ENCODE measurements around the gene TRPM6. TPM values are rescaled to one million over a fixed set of nuclear protein-coding genes. Genes with fewer than 3 reads are reported as not detected.
A peak's percentile ranks its signal among the peaks of the same experiment; 100 is the strongest.

The TRPM6 gene
- 0.47 and 0.87 TPM in 2 replicates for total RNA-seq (2014; rRNA removed; shearing (Covaris generic))
- 0.23 and 0.40 TPM in 2 replicates for polyA plus RNA-seq (2016; fragmentation: Nextera tagmentation; extraction: Ambion mirVana)
- long read RNA-seq, partial matches to known transcripts = 0 of 1 reads
- long read RNA-seq, other reads (novel, unspliced or antisense) = 1 of 1 reads

GRCh38 chr9:74887041-74887980 is at the start of gene TRPM6:
Gene TRPM6, minus strand, starts transcription at chr9:74887921. Its CDS starts 65 bp downstream, at chr9:74887856.
- Histone ChIP-seq H4K20me1 (replicated peaks; ENCODE audit: insufficient read depth) (no peaks in the 10 kb centered on the region), H3F3A (replicated peaks; ENCODE audit: low read depth) (0 out of 2 replicates have a peak, but pooled peaks cover 4% of the 10 kb centered on the region), H3K4me2 (peak within 1 kb of the TSS; percentile 79), H3K79me2 (replicated peaks; ENCODE audit: insufficient read depth) (no peaks in the 10 kb centered on the region), H3K4me1 (ENCODE audit: insufficient read depth) (no peaks in the 10 kb centered on the region), H3K27me3 (ENCODE audit: insufficient read depth) (no peaks in the 10 kb centered on the region), H3K36me3 (ENCODE audit: insufficient read depth) (no peaks in the 10 kb centered on the region), H3K27ac (ENCODE audit: low read depth) (no peak within 1 kb of the TSS), H2AFZ (peak within 1 kb of the TSS; percentile 99), H3K9me2 (ENCODE audit: insufficient read depth) (no peaks in the 10 kb centered on the region), H3K4me3 (peak within 1 kb of the TSS; percentile 80)
- DNase-seq (ENCODE audit: low spot score) (peak; percentile 83), ATAC-seq (peak; percentile 89)
- H3K4me1 Mint-ChIP-seq = peaks cover 3% of the 10 kb centered on the region; the same call in 2 of the 3 replicates
- TF ChIP-seq JUNB (IDR thresholded peaks at IDR 0.05; ENCODE audit: unreplicated experiment) (no peak), ZNF114 (CRISPR knock-in tag; IDR thresholded peaks at IDR 0.05) (no peak), POLR2AphosphoS5 (IDR thresholded peaks at IDR 0.05; ENCODE audit: low read depth) (peak; percentile 42; the same call in 1 of the 2 replicates), EZH2phosphoT487 (IDR thresholded peaks at IDR 0.05; ENCODE audit: unreplicated experiment) (no peak), STAT1 (IDR thresholded peaks at IDR 0.05; ENCODE audit: unreplicated experiment) (no peak), CREB1 (CRISPR knock-in tag; IDR thresholded peaks at IDR 0.05; ENCODE audit: low read depth) (no peak), EZH2 (IDR thresholded peaks at IDR 0.05; ENCODE audit: low read depth, unreplicated experiment) (no peak)
- TF ChIP-seq, protein P1, sequence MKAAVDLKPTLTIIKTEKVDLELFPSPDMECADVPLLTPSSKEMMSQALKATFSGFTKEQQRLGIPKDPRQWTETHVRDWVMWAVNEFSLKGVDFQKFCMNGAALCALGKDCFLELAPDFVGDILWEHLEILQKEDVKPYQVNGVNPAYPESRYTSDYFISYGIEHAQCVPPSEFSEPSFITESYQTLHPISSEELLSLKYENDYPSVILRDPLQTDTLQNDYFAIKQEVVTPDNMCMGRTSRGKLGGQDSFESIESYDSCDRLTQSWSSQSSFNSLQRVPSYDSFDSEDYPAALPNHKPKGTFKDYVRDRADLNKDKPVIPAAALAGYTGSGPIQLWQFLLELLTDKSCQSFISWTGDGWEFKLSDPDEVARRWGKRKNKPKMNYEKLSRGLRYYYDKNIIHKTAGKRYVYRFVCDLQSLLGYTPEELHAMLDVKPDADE (IDR thresholded peaks at IDR 0.05) = peak; percentile 59; the same call in 1 of the 2 replicates
- H3K9me3 Mint-ChIP-seq = no peaks in the 10 kb centered on the region
- H3K27ac Mint-ChIP-seq = no peak within 1 kb of the TSS
- peak within 1 kb of the TSS; percentile 92 for H3K4me3 Mint-ChIP-seq
- peaks cover 19% of the 10 kb centered on the region for H3K27me3 Mint-ChIP-seq (ENCODE audit: insufficient read depth, low read depth, poor library complexity)
- no peaks in the 10 kb centered on the region for H3K36me3 Mint-ChIP-seq (ENCODE audit: low read depth)

DNA sequence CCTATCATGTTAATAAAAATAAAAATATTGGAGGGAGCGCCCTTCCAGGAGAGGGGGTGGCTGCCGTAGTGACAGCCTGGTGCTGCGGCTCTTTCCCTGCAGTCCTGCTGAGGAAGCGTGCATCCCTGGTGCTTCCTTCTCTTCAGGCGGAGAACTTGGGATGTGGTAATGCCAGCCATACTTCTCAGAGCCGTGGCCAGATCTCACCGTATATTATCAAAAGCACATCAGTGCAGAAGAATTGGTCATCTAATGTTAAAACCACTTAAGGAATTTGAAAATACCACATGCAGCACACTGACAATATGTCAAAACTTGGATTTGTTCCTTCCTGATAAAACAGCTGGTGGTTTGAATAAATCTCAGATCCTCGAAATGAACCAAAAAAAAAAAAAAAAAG is 47.3 kb upstream of the TRPM6 start:
- Histone ChIP-seq H3K4me1 (ENCODE audit: insufficient read depth) (no peaks in the 10 kb centered on the region), H3K27me3 (ENCODE audit: insufficient read depth) (no peaks in the 10 kb centered on the region), H3F3A (replicated peaks; ENCODE audit: low read depth) (no peaks in the 10 kb centered on the region), H3K27ac (ENCODE audit: low read depth) (no peak overlapping the region), H2AFZ (no peak overlapping the region), H3K79me2 (replicated peaks; ENCODE audit: insufficient read depth) (no peaks in the 10 kb centered on the region), H3K36me3 (ENCODE audit: insufficient read depth) (no peaks in the 10 kb centered on the region), H3K4me2 (no peak overlapping the region), H3K4me3 (no peak overlapping the region), H4K20me1 (replicated peaks; ENCODE audit: insufficient read depth) (no peaks in the 10 kb centered on the region), H3K9me2 (ENCODE audit: insufficient read depth) (no peaks in the 10 kb centered on the region)
- DNase-seq (ENCODE audit: low spot score) (no peak), ATAC-seq (no peak)
- H3K9me3 Mint-ChIP-seq = peaks cover 29% of the 10 kb centered on the region
- 0 out of 3 replicates have a peak, but pooled peaks cover 3% of the 10 kb centered on the region for H3K36me3 Mint-ChIP-seq (ENCODE audit: low read depth)
- no peak overlapping the region for H3K27ac Mint-ChIP-seq
- no peak overlapping the region for H3K4me3 Mint-ChIP-seq
- H3K4me1 Mint-ChIP-seq = no peaks in the 10 kb centered on the region; the same call in 2 of the 3 replicates
- H3K27me3 Mint-ChIP-seq (ENCODE audit: insufficient read depth, low read depth, poor library complexity) = no peaks in the 10 kb centered on the region
- TF ChIP-seq POLR2AphosphoS5 (IDR thresholded peaks at IDR 0.05; ENCODE audit: low read depth) (no peak), ZNF114 (CRISPR knock-in tag; IDR thresholded peaks at IDR 0.05) (no peak), JUNB (IDR thresholded peaks at IDR 0.05; ENCODE audit: unreplicated experiment) (no peak), EZH2 (IDR thresholded peaks at IDR 0.05; ENCODE audit: low read depth, unreplicated experiment) (no peak), ZNF331 (CRISPR knock-in tag; IDR thresholded peaks at IDR 0.05; ENCODE audit: low read depth) (no peak), REST (IDR thresholded peaks at IDR 0.05; ENCODE audit: unreplicated experiment) (no peak)
- TF ChIP-seq, protein P1 (IDR thresholded peaks at IDR 0.05) = no peak
